ENCODE measurements around the gene WDR45.

WDR45 gene

GRCh38 chrX:49066690-49067089, 13.0 kb downstream of the WDR45 start:
- H3K4me1 Mint-ChIP-seq (ENCODE audit: low read depth): no peaks in the 10 kb centered on the region
- H3K36me3 Mint-ChIP-seq (ENCODE audit: low read depth): no peaks in the 10 kb centered on the region
- no peak overlapping the region for H3K27ac Mint-ChIP-seq
- H3K4me3 Mint-ChIP-seq: no peak overlapping the region
- no peaks in the 10 kb centered on the region for H3K9me3 Mint-ChIP-seq
- H3K27me3 Mint-ChIP-seq: no peaks in the 10 kb centered on the region

DNA sequence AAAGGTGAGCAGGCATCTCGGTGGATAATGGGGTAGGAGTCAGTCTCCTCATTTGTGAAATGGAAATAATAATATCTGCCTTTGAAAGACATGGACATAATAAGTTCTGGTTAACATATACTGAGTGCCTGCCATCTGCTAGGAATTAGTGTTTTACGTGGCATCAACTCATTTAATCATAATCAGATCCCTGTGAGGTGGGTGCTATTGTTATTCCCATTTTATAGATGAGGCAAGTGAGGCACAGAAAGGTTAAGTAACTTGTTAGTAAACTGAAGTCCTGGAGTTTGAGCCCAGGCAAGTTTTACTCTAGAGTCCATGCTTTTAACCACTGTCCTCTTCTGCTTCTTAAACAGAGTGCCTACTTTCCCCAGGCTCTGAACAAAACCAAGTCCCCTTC, 13.4 kb downstream of the WDR45 start:
- Mint-ChIP-seq H3K36me3 (ENCODE audit: low read depth) (no peaks in the 10 kb centered on the region), H3K9me3 (no peaks in the 10 kb centered on the region), H3K4me3 (no peak overlapping the region), H3K4me1 (ENCODE audit: low read depth) (no peaks in the 10 kb centered on the region), H3K27me3 (no peaks in the 10 kb centered on the region), H3K27ac (no peak overlapping the region)

GRCh38 chrX:49064735-49065134, 15.0 kb downstream of the WDR45 start:
- Mint-ChIP-seq H3K9me3 (no peaks in the 10 kb centered on the region), H3K27ac (no peak overlapping the region), H3K36me3 (ENCODE audit: low read depth) (no peaks in the 10 kb centered on the region), H3K27me3 (no peaks in the 10 kb centered on the region), H3K4me1 (ENCODE audit: low read depth) (no peaks in the 10 kb centered on the region), H3K4me3 (no peak overlapping the region)

DNA sequence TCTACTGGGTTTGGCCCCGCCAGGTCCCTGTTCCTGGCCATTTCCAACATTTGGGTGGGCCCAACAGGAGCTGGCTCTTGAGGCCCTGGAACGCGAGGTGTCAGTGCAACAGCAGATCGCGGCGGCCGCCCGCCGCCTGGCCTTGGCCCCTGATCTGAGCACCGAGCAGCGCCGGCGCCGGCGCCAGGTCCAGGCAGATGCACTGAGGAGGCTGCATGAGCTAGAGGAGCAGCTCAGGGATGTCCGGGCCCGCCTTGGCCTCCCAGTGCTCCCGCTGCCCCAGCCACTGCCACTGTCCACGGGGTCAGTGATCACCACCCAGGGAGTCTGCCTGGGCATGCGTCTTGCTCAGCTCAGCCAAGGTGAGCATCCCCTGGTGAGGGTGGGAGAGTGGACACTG, 15.4 kb downstream of the WDR45 start:
- H3K27me3 Mint-ChIP-seq: no peaks in the 10 kb centered on the region
- no peak overlapping the region for H3K4me3 Mint-ChIP-seq
- no peak overlapping the region for H3K27ac Mint-ChIP-seq

GRCh38 chrX:49063715-49064114, 16.0 kb downstream of the WDR45 start:
- no peaks in the 10 kb centered on the region for H3K27me3 Mint-ChIP-seq
- no peaks in the 10 kb centered on the region for H3K9me3 Mint-ChIP-seq
- H3K27ac Mint-ChIP-seq: no peak overlapping the region
- no peaks in the 10 kb centered on the region for H3K4me1 Mint-ChIP-seq (ENCODE audit: low read depth)
- no peaks in the 10 kb centered on the region for H3K36me3 Mint-ChIP-seq (ENCODE audit: low read depth)
- H3K4me3 Mint-ChIP-seq: no peak overlapping the region

More for the DNA sequence above, 15.4 kb downstream of the WDR45 start:
- Mint-ChIP-seq H3K4me1 (ENCODE audit: low read depth) (no peaks in the 10 kb centered on the region), H3K36me3 (ENCODE audit: low read depth) (no peaks in the 10 kb centered on the region), H3K9me3 (no peaks in the 10 kb centered on the region)

DNA sequence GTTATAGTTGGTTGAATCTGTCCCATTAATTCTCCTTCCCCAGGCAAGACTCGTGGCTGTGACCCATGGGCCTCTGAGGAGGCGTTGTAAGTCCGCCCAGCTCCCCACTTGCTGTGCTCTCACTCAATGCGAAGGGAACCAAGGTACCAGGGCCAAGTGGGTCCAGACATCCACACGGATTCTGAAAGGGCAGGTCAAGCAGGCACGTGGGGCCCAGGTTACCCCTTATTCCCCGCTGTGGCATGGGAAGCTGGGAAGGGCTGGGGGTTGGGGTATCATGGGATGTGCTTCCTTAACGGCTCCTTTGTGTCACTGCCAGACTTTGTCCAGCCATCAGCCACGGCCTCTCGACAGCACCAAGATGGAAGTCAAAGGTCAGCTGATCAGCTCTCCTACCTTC, 17.8 kb downstream of the WDR45 start:
- H3K27me3 Mint-ChIP-seq: no peaks in the 10 kb centered on the region

DNA sequence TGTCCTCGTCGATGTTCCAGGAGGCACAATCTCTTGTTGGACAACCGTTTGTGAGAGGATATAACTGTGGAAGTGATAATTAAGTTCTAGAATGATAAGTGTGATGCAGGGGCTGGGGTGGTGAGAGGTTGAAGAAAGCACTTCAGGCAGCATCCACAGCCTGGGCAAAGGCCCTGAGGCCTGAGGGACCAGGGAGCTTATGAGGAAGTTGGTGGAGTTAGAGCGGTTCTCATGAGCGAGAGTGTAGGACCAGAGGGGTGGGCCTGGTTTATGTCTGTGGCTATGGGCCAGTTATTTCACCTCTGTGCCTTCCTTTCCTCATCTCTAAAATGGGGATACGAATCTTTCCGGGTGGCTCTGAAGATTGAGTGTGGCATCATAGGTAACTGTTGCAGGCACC, 18.2 kb downstream of the WDR45 start:
- Mint-ChIP-seq H3K4me1 (ENCODE audit: low read depth) (peaks cover 14% of the 10 kb centered on the region), H3K27ac (no peak overlapping the region), H3K27me3 (no peaks in the 10 kb centered on the region), H3K9me3 (no peaks in the 10 kb centered on the region), H3K4me3 (no peak overlapping the region), H3K36me3 (ENCODE audit: low read depth) (no peaks in the 10 kb centered on the region)

More for the DNA sequence above, 17.8 kb downstream of the WDR45 start:
- peaks cover 10% of the 10 kb centered on the region for H3K4me1 Mint-ChIP-seq (ENCODE audit: low read depth)
- no peaks in the 10 kb centered on the region for H3K9me3 Mint-ChIP-seq
- no peaks in the 10 kb centered on the region for H3K36me3 Mint-ChIP-seq (ENCODE audit: low read depth)
- no peak overlapping the region for H3K4me3 Mint-ChIP-seq
- H3K27ac Mint-ChIP-seq: no peak overlapping the region

DNA sequence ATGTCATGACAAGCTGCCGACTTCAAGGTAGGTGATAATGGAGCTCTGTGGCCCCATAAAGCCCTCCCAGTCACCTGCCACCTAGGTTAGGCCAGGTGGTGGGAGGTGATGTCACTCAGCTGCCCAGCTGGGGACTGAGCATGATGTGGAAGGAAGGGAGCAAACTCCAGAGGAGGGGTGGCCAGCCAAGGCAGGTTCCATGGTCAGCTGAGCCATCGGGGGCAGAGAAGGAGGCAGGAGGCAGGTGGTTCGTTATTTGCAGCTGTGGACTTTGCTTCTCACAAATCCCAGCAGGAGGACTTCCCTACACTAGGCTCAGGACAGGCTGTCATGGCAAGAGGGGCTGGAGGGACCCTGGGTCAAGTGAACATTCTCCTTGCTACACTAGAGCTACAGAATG, 18.8 kb downstream of the WDR45 start:
- Mint-ChIP-seq H3K9me3 (no peaks in the 10 kb centered on the region), H3K4me3 (no peak overlapping the region), H3K27me3 (no peaks in the 10 kb centered on the region), H3K4me1 (ENCODE audit: low read depth) (peaks cover 16% of the 10 kb centered on the region), H3K27ac (no peak overlapping the region), H3K36me3 (ENCODE audit: low read depth) (no peaks in the 10 kb centered on the region)

DNA sequence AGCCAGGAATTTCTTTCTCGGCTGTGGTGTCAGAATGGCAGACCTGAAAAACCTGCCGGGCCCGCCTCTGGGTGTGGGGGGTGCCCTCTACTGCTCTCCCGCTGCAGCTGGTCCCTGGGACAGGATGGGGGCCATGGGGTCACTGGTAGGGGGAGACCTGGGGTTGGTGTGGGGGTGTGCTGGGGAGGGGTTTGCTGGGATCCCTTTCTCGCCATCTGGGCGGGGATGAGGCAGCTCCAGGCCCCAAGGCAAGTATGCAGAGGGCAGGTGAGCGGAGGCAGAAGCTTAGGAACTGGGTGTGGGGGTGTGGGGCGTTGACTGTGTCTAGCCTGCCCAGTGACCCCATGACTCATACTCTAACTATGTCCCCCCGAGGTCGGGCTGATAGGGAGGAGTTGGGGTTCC, 20.0 kb downstream of the WDR45 start:
- Mint-ChIP-seq H3K27me3 (no peaks in the 10 kb centered on the region), H3K4me3 (no peak overlapping the region), H3K4me1 (ENCODE audit: low read depth) (peaks cover 27% of the 10 kb centered on the region), H3K9me3 (no peaks in the 10 kb centered on the region), H3K36me3 (ENCODE audit: low read depth) (no peaks in the 10 kb centered on the region), H3K27ac (no peak overlapping the region)

DNA sequence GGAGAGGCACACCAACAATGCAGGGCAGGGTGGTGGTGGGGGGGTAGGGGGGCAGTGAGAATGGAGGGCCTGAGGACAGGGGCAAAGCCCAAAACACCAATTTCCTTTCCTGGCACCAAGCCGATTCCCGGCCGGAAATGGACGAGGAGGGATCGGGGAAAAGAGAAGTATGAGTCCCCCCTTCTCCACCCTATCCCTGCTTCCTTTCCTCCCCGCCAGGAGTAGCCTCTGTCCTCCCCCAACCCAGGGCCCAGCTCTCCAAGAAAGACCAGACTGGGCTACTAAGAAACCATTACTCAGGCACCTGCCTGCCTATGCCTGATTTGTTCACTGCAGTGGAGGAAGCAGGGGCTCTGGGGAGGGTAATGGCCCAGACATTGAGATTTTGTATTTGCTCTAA, 20.5 kb downstream of the WDR45 start:
- Mint-ChIP-seq H3K4me1 (ENCODE audit: low read depth) (peaks cover 32% of the 10 kb centered on the region), H3K4me3 (no peak overlapping the region), H3K9me3 (no peaks in the 10 kb centered on the region), H3K27ac (no peak overlapping the region), H3K36me3 (ENCODE audit: low read depth) (no peaks in the 10 kb centered on the region), H3K27me3 (no peaks in the 10 kb centered on the region)

DNA sequence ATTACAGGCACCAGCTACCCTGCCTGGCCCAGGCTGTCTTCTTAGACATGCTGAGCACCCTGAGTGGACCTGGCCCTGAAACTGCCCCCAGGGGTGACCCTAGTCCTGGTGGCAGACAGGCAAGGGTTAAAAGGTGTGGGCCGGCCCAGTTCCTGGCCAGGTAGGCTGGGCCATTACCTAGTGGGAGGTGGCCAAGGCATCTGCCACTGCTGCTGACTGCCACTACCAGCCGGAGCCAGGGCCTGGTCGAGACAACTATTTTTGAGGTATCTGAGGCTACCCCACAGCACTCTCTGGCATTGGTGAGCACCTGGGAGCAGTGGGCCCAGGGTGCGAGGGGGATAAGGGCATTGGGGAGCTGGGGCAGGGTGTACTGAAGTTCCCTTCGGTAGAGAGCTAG, 20.9 kb downstream of the WDR45 start, which contains the start of gene CCDC120:
Gene CCDC120, plus strand, starts transcription at position 206 of the 400 bp plus-strand sequence. CDS start 3,043 bp downstream, outside the sequence.
- Mint-ChIP-seq H3K27me3 (no peaks in the 10 kb centered on the region), H3K4me1 (ENCODE audit: low read depth) (peaks cover 36% of the 10 kb centered on the region), H3K4me3 (no peak within 1 kb of the TSS), H3K9me3 (no peaks in the 10 kb centered on the region), H3K36me3 (ENCODE audit: low read depth) (no peaks in the 10 kb centered on the region), H3K27ac (no peak within 1 kb of the TSS)

GRCh38 chrX:49054073-49054762, 25.5 kb downstream of the WDR45 start:
- peaks cover 44% of the 10 kb centered on the region for H3K4me1 Mint-ChIP-seq (ENCODE audit: low read depth)
- H3K9me3 Mint-ChIP-seq: no peaks in the 10 kb centered on the region
- peak overlapping the region; percentile 87 for H3K4me3 Mint-ChIP-seq
- H3K36me3 Mint-ChIP-seq (ENCODE audit: low read depth): no peaks in the 10 kb centered on the region
- peak overlapping the region; percentile 92 for H3K27ac Mint-ChIP-seq
- H3K27me3 Mint-ChIP-seq: no peaks in the 10 kb centered on the region

DNA sequence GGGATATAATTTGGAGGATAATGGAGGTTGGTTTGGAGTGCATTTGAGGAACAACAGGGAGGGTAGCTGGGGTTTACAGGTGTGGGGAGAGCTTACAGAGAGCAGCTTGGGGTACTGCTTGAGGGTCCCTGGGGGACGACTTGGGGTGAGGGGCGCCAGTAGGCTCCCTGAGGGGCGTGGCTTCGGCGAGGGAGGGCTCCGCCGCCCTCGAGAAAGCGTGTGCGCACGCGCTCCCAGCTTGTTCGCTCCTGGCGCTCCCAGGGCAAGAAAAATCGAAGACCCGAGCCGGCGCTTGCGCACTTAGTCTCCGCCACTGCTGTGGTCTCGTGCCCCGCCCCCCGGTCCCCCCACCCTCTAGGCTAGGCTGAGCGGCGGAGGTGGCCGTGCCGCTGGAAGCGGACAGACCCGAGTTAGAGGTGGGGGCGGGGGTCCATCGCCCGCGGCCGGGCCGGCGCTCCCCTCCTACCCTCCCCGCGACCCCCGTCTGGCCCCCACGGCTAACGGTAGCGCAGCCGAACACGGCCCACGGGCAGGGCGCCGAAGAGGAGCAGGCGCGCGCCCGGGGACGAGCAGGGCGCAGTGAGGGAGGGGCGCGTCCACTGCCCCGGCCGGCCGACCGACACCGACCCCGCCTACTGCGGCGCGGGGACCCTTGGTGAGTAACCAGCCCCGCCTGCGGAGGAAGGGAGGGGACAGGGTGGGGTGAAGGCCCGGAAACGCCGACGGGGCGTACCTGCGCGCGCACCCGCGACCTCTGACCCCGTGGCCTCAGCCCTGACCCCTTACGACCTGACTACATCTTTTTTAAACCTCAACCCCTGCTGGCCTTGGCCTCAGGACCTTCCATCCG, 26.2 kb downstream of the WDR45 start:
- Mint-ChIP-seq H3K9me3 (no peaks in the 10 kb centered on the region), H3K4me3 (peak overlapping the region; percentile 87), H3K36me3 (ENCODE audit: low read depth) (no peaks in the 10 kb centered on the region), H3K27ac (peak overlapping the region; percentile 92), H3K4me1 (ENCODE audit: low read depth) (peaks cover 44% of the 10 kb centered on the region), H3K27me3 (no peaks in the 10 kb centered on the region)

GRCh38 chrX:49043987-49044281, 35.8 kb downstream of the WDR45 start:
- no peaks in the 10 kb centered on the region for H3K27me3 Mint-ChIP-seq
- no peaks in the 10 kb centered on the region for H3K9me3 Mint-ChIP-seq
- H3K27ac Mint-ChIP-seq: peak overlapping the region; percentile 80
- no peaks in the 10 kb centered on the region for H3K36me3 Mint-ChIP-seq (ENCODE audit: low read depth)
- peak overlapping the region; percentile 94 for H3K4me3 Mint-ChIP-seq
- peaks cover 33% of the 10 kb centered on the region for H3K4me1 Mint-ChIP-seq (ENCODE audit: low read depth)

- H3K36me3 Mint-ChIP-seq (ENCODE audit: low read depth): peaks cover 5% of the 10 kb centered on the region
- H3K27me3 Mint-ChIP-seq: no peaks in the 10 kb centered on the region
- peak within 1 kb of the TSS; percentile 92 for H3K27ac Mint-ChIP-seq
- H3K4me3 Mint-ChIP-seq: peak within 1 kb of the TSS; percentile 94
- H3K9me3 Mint-ChIP-seq: no peaks in the 10 kb centered on the region
- peaks cover 38% of the 10 kb centered on the region for H3K4me1 Mint-ChIP-seq (ENCODE audit: low read depth)
These were observed 36.3 kb downstream of the WDR45 start, which contains the start of gene TFE3 for GRCh38 chrX:49043220-49043986. TSS of gene TFE3 (minus strand) at chrX:49043357. CDS start at chrX:49043226, 131 bp downstream.
